Liver (tissue), 3 donors: ENCODE data around the gene CLDN5.

Source experiments
- CTCF ChIP-seq: fragments of 150-350 bp; IDR thresholded peaks from 2 replicates; pipeline ENCODE4 v1.5.1; 2017; ENCODE audit warnings: improper control_type of control experiment, low read depth, low read length; ENCODE audit not compliant: missing input control
- FOXA1 ChIP-seq: IDR thresholded peaks from 2 replicates; pipeline ENCODE4 v1.6.1; 2016; ENCODE audit warnings: antibody characterized with exemption
- GABPA ChIP-seq, 2 donors: IDR thresholded peaks in 1 of 2; conservative IDR thresholded peaks in 1 of 2; 2 replicates each; pipeline ENCODE4 v1.6.1; 2016; ENCODE audit warnings: antibody characterized with exemption in 2 of 2, mild to moderate bottlenecking in 1 of 2, moderate library complexity in 1 of 2
- JUND ChIP-seq, 2 donors: IDR thresholded peaks; 2 replicates each; pipeline ENCODE4 v1.6.1; 2016; ENCODE audit warnings: antibody characterized with exemption in 2 of 2
- RAD21 ChIP-seq, 2 donors: IDR thresholded peaks; 2 replicates each; pipeline ENCODE4 v1.6.1; 2016; ENCODE audit warnings: antibody characterized with exemption in 2 of 2, mild to moderate bottlenecking in 2 of 2
- SP1 ChIP-seq: IDR thresholded peaks from 2 replicates; pipeline ENCODE4 v1.6.1; 2018; ENCODE audit warnings: antibody characterized with exemption, mild to moderate bottlenecking
- TAF1 ChIP-seq: conservative IDR thresholded peaks from 2 replicates; pipeline ENCODE4 v1.6.1; 2016; ENCODE audit warnings: antibody characterized with exemption, mild to moderate bottlenecking
- TF ChIP-seq, protein P1 (sequence below): IDR thresholded peaks from 2 replicates; pipeline ENCODE4 v1.6.1; 2016; ENCODE audit warnings: antibody characterized with exemption, mild to moderate bottlenecking
- TF ChIP-seq, protein P2 (sequence below): IDR thresholded peaks from 2 replicates; pipeline ENCODE4 v1.6.1; 2016; ENCODE audit warnings: antibody characterized with exemption
- donor health status: healthy.
- donor health status: healthy.

- TF ChIP-seq GABPA (IDR thresholded peaks at IDR 0.05 in 1 of 2, conservative IDR thresholded peaks at IDR 0.05 in 1 of 2) (no peak), SP1 (no peak), JUND (IDR thresholded peaks at IDR 0.05) (no peak), CTCF (no peak), RAD21 (IDR thresholded peaks at IDR 0.05) (no peak), TAF1 (no peak), FOXA1 (no peak)
- TF ChIP-seq, protein P1, sequence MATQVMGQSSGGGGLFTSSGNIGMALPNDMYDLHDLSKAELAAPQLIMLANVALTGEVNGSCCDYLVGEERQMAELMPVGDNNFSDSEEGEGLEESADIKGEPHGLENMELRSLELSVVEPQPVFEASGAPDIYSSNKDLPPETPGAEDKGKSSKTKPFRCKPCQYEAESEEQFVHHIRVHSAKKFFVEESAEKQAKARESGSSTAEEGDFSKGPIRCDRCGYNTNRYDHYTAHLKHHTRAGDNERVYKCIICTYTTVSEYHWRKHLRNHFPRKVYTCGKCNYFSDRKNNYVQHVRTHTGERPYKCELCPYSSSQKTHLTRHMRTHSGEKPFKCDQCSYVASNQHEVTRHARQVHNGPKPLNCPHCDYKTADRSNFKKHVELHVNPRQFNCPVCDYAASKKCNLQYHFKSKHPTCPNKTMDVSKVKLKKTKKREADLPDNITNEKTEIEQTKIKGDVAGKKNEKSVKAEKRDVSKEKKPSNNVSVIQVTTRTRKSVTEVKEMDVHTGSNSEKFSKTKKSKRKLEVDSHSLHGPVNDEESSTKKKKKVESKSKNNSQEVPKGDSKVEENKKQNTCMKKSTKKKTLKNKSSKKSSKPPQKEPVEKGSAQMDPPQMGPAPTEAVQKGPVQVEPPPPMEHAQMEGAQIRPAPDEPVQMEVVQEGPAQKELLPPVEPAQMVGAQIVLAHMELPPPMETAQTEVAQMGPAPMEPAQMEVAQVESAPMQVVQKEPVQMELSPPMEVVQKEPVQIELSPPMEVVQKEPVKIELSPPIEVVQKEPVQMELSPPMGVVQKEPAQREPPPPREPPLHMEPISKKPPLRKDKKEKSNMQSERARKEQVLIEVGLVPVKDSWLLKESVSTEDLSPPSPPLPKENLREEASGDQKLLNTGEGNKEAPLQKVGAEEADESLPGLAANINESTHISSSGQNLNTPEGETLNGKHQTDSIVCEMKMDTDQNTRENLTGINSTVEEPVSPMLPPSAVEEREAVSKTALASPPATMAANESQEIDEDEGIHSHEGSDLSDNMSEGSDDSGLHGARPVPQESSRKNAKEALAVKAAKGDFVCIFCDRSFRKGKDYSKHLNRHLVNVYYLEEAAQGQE = no peak
- TF ChIP-seq, protein P2, sequence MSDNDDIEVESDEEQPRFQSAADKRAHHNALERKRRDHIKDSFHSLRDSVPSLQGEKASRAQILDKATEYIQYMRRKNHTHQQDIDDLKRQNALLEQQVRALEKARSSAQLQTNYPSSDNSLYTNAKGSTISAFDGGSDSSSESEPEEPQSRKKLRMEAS = no peak
Measured at GRCh38 chr22:19494001-19494560, 30.1 kb downstream of the CLDN5 start.
